HG03558 (cell line): ENCODE results near the gene PPP1R3C.
A peak's percentile ranks its signal among the peaks of the same experiment; 100 is the strongest.

Experiments
- ATAC-seq: cut with Tn5 transposase; IDR thresholded peaks from one replicate; pipeline ENCODE4 v1.9.1; 2021; ENCODE audit warnings: moderate number of reproducible peaks; ENCODE audit not compliant: unreplicated experiment; ENCODE audit errors: extremely low read depth

Gene PPP1R3C

DNA sequence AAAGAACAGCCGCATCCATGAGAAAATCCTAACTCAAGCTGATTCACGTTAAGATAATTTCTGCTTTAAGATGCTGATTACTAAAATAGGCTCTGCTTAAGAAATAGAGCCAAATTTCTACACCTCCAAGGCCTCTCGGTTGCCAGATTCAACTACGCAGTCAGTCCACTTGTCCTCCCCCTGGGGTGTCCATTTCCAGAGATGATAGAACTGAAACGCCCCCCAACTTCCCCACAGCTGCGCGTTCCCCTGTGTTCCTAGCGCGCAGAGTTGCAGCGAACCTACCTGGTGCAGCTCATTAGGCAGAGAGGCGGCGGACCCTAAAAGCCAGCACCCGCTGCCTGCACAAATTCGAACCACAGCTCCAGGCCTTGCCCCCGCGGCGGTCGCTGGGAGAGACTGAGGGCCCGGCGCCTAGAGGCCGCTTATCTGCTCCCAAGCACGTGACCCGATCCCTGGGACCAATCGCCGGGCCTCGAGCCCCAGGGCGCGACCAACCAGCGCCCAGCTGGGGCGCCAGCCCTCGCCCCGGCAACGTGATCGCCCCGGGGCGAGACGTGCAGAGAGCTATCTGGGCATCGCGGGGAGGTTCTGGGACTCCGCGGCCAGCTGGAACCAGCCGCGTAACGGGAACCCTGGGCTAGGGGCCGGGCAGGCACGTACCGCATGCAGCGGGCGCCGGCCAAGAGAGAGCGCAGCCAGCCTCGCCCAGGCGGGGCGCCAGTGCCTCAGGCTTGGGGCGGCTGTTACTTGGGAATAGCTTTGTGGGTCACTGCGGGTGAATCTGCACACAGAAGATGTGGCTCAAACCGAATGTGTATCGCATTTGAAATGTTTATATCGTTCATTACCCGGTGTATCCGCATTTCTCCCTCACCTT is at the start of gene PPP1R3C:
PPP1R3C (minus strand) TSS at position 401 of the 880 bp plus-strand sequence; CDS start at position 299, 102 bp downstream.
- peak; percentile 53 for ATAC-seq

GRCh38 chr10:91681361-91682276 is 48.7 kb upstream of the PPP1R3C start:
- ATAC-seq, result no peak

DNA sequence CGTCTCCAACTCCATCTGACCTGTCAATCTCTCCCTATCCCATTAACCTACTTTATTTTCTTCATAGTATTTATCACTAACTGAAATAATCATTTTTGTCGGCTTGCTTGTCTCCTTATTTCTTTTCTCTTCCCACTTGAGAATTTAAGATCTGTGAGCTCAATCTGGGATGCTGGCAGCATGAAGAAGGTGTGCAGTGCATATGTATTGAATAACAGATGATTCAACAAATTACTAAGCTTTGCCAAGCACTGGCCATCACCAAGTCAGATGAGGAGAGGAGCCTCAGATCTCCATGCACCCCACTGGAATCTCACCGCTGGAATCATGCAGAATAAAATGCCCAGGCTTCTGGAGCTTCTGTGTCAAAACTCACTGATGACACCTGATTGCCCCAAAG is 47.6 kb upstream of the PPP1R3C start:
- no peak for ATAC-seq

DNA sequence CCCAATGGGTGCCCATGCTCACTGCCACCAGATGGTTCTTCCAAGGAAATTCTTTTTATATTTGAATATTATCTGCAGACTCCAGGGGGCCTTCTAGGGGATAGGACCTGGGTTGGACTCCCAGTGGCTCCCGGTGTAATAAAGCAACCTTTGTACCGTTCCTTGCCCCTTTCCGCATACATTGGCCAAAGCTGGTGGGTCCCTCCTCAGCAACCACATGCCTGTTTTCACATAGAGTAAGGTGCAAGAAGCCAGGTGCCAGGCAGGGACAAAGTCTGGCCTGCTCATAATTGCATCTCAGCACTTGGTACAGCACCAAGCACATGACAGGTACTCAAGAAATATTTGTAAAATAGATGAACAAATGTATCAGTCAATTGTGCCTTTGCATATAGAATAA is 46.4 kb upstream of the PPP1R3C start:
- ATAC-seq, result no peak

- no peak for ATAC-seq
Observed at GRCh38 chr10:91677911-91678310, 45.0 kb upstream of the PPP1R3C start.

GRCh38 chr10:91672021-91672608 is 39.2 kb upstream of the PPP1R3C start:
- no peak for ATAC-seq

DNA sequence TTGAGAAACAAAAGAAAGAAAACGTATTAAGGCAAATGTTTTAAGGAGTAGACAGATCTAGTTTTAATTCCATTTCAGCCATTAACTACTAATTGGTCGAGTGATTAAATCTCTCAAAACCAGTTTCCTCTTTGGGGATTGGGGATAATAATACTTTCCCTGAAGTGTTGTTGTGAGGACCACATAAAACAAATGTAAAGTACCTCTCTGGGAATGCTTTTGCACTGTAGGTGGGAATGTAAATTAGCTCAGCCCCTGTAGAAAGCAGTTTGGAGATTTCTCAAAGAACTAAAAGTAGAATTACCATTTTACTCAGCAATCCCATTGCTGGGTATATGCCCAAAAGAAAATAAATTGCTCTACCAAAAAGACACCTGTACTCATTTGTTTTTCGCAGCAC is 36.0 kb upstream of the PPP1R3C start:
- no peak for ATAC-seq

GRCh38 chr10:91665842-91666241 is 33.0 kb upstream of the PPP1R3C start:
- ATAC-seq, result no peak

- no peak for ATAC-seq
Observed at GRCh38 chr10:91664426-91664825, 31.6 kb upstream of the PPP1R3C start.

DNA sequence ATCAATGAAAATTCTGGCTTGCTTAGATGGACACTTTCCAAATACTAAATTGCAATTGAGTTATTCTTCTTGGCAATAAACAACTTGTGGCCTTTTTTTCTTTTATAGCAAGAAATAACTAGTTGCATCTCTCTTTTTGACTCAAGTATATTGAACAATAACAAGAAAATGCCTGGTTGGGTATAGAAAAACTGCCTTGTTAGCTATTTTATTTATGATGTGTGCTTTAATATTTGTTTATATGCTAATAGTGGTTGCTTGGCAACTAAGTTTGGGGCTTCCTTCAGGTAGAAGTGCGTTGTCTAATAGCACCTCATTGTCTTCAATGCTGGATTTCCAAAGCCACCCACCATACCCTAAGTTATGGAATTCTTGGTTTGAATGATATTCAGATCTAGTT is 30.1 kb upstream of the PPP1R3C start:
- ATAC-seq, result no peak

DNA sequence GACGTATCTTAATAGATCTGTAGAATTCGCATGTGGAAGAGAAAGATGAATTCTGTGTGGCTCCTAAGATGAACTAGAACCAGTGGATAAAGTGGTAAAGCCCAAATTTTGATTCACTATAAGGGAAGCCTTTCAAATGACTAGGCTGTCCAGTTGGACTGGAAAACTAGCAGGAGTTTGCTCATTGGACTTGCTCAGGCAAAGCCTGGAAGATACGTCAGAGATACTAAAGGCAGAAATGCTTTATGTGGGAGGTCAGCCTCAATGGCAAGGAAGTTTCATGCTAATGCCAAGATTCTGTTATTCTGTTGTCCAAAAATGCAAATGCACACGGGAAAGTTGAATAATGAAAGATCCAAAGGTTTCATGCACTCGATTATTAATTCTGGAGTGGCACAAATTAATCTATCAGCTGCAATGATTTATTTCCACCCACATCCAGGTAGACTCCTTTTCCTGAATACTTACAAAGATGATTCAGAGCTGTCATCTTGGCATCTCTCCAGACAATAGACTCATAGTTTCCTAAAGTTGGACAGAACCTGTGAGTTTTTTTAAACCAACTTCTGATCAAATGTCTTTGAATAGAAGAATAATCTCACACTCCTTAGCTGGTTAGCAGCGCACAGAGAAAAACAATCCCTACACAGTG is 20.5 kb upstream of the PPP1R3C start:
- ATAC-seq, result no peak

DNA sequence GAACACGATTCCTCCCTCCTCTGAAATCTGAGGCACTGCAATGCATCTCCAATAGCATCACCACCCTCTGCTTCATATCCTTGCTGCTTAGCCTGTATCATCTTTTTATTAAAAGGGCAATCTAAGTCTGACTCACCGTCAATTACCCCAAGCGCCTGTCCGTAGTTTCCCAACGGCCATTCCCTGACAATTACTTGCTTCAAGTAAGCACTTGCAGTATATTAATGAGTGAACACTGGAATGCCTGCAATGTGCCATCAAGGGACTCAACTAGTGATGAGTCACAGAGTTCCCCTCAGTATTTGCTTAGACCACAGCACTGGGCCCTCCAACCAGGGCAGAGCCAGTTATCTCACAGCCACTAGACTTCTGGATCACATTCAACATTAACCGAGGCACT is 19.5 kb upstream of the PPP1R3C start:
- no peak for ATAC-seq

DNA sequence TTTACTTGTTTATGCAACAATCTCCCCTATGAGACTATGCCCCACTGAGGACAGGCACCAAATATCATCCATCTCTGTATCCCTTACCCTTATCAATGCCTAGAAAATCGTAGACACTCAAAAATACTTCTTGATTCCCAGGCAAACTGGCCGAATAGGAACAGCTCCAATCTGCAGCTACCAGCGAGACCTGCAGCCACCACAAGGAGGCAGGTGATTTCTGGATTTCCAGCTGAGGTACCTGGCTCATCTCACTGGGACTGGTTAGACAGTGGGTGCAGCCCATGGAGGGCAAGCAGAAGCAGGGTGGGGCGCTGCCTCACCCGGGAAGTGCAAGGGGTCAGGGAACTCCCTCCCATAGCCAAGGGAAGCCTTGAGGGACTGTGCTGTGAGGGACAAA is 10.8 kb upstream of the PPP1R3C start:
- ATAC-seq, result no peak

GRCh38 chr10:91642831-91643692 is 10.2 kb upstream of the PPP1R3C start:
- ATAC-seq, result no peak

GRCh38 chr10:91636892-91637291 is 4.0 kb upstream of the PPP1R3C start:
- no peak for ATAC-seq

DNA sequence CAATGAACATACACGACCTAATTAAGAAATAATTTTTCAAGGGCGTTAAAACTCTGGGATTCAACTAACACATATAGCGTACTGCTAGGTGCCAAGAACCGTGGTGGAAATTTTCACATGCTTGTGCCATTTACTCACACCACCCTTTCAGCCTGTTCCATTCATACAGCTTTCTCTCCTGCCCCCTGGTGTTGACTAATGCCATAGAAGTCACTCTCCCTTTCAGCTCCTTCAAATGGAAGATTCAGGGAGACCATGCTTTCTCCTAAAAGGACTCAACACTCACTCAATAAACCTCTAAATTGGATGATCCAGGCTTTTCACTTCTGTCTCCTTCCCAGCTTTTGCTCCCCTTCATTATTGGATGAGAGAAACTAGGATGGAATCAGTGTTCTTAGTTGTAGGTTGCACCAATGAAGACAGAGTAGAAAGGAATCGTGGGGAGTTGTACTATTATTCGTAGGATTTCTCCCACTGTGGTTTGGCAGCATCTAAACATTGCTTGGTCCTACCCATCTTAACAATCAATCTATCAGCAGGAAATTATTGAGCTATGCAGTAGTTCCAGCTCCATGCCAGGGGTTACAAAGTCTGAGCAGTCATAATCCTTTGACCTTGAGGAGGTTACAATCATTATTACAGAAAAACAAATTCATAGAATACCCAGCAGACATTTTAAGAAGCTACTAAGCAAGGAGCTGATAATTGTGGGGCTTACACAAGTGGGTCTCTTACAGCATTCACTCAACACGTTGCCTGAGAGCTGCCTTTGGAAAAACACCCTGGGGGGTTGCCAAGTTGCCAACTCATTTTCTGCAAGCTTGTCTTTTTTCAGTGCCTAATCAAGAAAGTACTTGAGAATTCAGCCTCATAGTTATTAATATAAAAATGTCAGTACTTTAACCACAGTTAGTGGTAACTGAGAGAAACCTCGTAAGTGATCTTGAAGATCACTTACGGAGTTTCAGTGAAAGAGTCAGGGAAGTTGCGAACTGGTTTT is 2.8 kb upstream of the PPP1R3C start:
- ATAC-seq, result no peak

GRCh38 chr10:91634898-91635297 is 2.0 kb upstream of the PPP1R3C start:
- ATAC-seq, result no peak

DNA sequence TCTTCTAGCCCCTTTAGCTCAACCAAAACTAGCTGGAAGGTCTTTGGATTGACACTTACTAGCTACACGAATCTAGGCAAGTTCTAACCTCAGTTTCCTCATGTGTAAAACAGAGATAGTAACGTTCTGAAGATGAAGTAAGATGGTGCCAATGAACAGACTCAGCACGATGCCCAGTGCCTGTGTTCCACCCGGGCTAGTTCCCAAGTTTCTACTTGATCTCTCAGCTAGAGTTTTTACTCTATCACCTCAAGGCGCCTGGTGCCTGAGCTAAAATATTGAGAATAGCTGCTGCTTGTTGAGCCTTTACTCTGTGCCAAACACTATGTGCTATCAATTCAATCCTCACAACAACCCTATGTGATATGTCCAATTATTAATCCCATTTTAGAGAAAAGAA is 1.4 kb upstream of the PPP1R3C start:
- ATAC-seq, result no peak
